HEK293T (cell line): ENCODE data around the gene TIMM9.

ENCODE experiments used
- ELF4 ChIP-seq: fragments of 450-650 bp; IDR thresholded peaks from 2 replicates; pipeline ENCODE4 v1.6.1; 2017; ENCODE audit warnings: antibody characterized with exemption
- FOXK2 ChIP-seq: fragments of 450-650 bp; IDR thresholded peaks from 2 replicates; pipeline ENCODE4 v1.6.1; 2016; ENCODE audit warnings: mild to moderate bottlenecking
- L3MBTL2 ChIP-seq: fragments of 450-650 bp; conservative IDR thresholded peaks from 2 replicates; pipeline ENCODE4 v1.6.1; 2016; ENCODE audit warnings: mild to moderate bottlenecking
- LEF1 ChIP-seq: fragments of 450-650 bp; IDR thresholded peaks from 2 replicates; pipeline ENCODE4 v1.6.1; 2017; ENCODE audit warnings: mild to moderate bottlenecking, borderline replicate concordance
- SP1 ChIP-seq: fragments of 450-650 bp; IDR thresholded peaks from 2 replicates; pipeline ENCODE4 v1.6.1; 2017
- SUZ12 ChIP-seq: fragments of 450-650 bp; IDR thresholded peaks from 2 replicates; pipeline ENCODE4 v1.6.1; 2016; ENCODE audit warnings: mild to moderate bottlenecking
- TARDBP ChIP-seq: fragments of 450-650 bp; IDR thresholded peaks from 2 replicates; pipeline ENCODE4 v1.6.1; 2016
- ZNF384 ChIP-seq: fragments of 450-650 bp; IDR thresholded peaks from 2 replicates; pipeline ENCODE4 v1.6.1; 2016

DNA sequence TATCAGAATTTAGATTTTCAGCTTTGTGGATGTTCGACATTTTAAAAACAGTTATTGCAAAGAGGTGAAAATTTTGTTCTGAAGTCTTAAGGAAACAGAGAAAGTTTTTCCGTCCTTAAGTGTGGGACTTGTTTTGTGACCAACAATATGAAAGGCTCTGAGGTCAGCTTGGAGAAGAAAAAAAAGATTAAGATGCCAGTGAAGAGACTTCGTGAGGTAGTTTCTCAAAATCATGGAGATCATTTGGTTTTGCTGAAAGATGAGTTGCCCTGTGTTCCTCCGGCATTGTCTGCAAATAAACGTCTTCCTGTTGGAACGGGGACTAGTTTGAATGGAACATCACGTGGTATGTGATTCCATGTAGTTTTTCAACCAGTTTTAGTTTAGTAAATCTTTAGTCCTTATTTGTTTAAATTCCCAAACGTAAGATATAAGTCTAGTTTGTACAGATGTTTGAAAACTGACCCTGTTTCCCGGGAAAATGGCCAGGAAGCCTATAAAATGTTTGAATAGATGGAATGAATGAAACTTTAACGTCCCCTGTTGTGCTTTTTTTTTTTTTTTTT, 870 bp upstream of the TIMM9 start:
- TF ChIP-seq ZNF384, result peak; percentile 92
- TF ChIP-seq L3MBTL2, result no peak
- no peak for TF ChIP-seq TARDBP
- no peak for TF ChIP-seq LEF1
- no peak for TF ChIP-seq ELF4
- TF ChIP-seq FOXK2, result no peak
- TF ChIP-seq SP1, result no peak
- TF ChIP-seq SUZ12, result no peak
